Measurements from ENCODE around the gene DSE.
"Not testable (repeated sequence)": the region's sequence is repeated elsewhere in the genome, so short reads cannot be mapped to it uniquely, and the experiment has no call there.

Gene DSE

GRCh38 chr6:116370760-116371119, at the start of gene DSE:
Gene DSE (plus strand): TSS chr6:116370947. CDS start chr6:116399251, 28,304 bp downstream.
- no peak for DNase-seq

- not testable (repeated sequence) for DNase-seq
Measured at GRCh38 chr6:116321933-116322332, 48.8 kb upstream of the DSE start.

GRCh38 chr6:116323863-116324262, 46.9 kb upstream of the DSE start:
- no peak for DNase-seq

GRCh38 chr6:116325634-116326132, 45.1 kb upstream of the DSE start:
- not testable (repeated sequence) for DNase-seq

GRCh38 chr6:116326181-116326671, 44.5 kb upstream of the DSE start:
- DNase-seq, result no peak

- no peak for DNase-seq
Measured at GRCh38 chr6:116326996-116327395, 43.8 kb upstream of the DSE start.

GRCh38 chr6:116327803-116328527, 42.8 kb upstream of the DSE start:
- DNase-seq, result no peak

- DNase-seq, result no peak
Measured at GRCh38 chr6:116328528-116328903, 42.2 kb upstream of the DSE start.

- DNase-seq, result no peak
Measured at GRCh38 chr6:116329156-116329555, 41.6 kb upstream of the DSE start.

GRCh38 chr6:116330511-116330910, 40.2 kb upstream of the DSE start:
- DNase-seq, result no peak

- no peak for DNase-seq
Measured at GRCh38 chr6:116332096-116332495, 38.7 kb upstream of the DSE start.

GRCh38 chr6:116334638-116335409, 35.9 kb upstream of the DSE start:
- DNase-seq, result not testable (repeated sequence)

GRCh38 chr6:116335612-116336215, 35.0 kb upstream of the DSE start:
- DNase-seq, result no peak

GRCh38 chr6:116338943-116339342, 31.8 kb upstream of the DSE start:
- no peak for DNase-seq

- DNase-seq, result not testable (repeated sequence)
Measured at GRCh38 chr6:116340625-116341024, 30.1 kb upstream of the DSE start.

GRCh38 chr6:116349216-116349615, 21.5 kb upstream of the DSE start:
- DNase-seq, result no peak

- no peak for DNase-seq
Measured at GRCh38 chr6:116351101-116351500, 19.6 kb upstream of the DSE start.

- DNase-seq, result no peak
Measured at GRCh38 chr6:116352515-116353471, 18.0 kb upstream of the DSE start.

- DNase-seq, result no peak
Measured at GRCh38 chr6:116354236-116354635, 16.5 kb upstream of the DSE start.

GRCh38 chr6:116355796-116356195, 15.0 kb upstream of the DSE start:
- no peak for DNase-seq

- no peak for DNase-seq
Measured at GRCh38 chr6:116359131-116359530, 11.6 kb upstream of the DSE start.

- DNase-seq, result no peak
Measured at GRCh38 chr6:116359835-116360234, 10.9 kb upstream of the DSE start.

Measured in DMS79 (cell line).